Left colon (tissue), 2 donors: ENCODE measurements around the gene ROR1. TPM values are rescaled to one million over a fixed set of nuclear protein-coding genes. Genes with fewer than 3 reads are reported as not detected.

Source experiments
- ATAC-seq: fragments of 200-7000 bp; cut with Tn5 transposase; one replicate; pipeline ENCODE4 v1.9.1; 2020; ENCODE audit warnings: mild to moderate bottlenecking, moderate library complexity
- DNase-seq, 2 donors: peaks; one replicate each; pipeline ENCODE4 v3.0.0-alpha.2; 2020
- intact Hi-C, 2 donors: fragments of 100-400 bp; cut with DNase I in 1 of 2; cut with micrococcal nuclease in 1 of 2; formaldehyde crosslinking; loops; one replicate each; pipeline versions ENCODE4 v1.11.2 to v1.14.0; 2022; cut with DNase I, micrococcal nuclease
- total RNA-seq, 2 donors: library from RNA; stranded (reverse); fragmentation: NEBNext Ultra II Directional; extraction: Animal tissue kit (Norgen Biotek cat#: 25700); gene quantifications; one replicate each; pipeline ENCODE4 v1.2.1, GENCODE V29; 2021
- donor health status: DM: no; HTN: no; CAD: no.
- donor health status: DM: yes; HTN: yes; CAD: no.

The ROR1 gene
- total RNA-seq, 2 donors from 2014 or later = 5.1 to 7.1 TPM

DNA sequence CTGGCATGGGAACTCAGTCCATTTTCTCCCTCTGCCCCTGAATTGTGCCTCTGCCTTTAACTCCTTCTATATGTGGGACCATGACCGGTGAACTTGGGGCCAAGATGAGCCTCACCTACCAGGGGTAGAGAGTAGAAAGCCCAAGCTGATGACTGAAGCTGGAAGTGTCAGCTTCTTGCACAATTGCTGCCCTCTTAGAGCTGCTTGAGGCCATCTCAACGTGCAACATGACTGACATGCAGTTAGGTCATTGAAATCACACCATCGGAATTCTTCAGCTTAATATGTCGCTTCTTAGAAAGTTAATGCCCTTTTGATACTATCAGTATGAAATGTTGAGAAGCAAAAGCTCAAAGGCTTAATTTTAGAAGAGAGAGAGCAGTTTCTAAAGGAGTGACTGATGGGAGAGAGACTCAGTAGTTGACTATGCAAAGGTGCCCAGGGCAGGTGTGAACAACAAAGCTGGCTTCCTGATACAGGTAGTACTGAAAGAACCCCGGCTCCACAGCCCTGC is 340.3 kb downstream of the ROR1 start:
- ATAC-seq = no peak
- intact Hi-C loops = no loop called here
- DNase-seq = no peak

GRCh38 chr1:64116537-64116936 is 342.7 kb downstream of the ROR1 start:
- DNase-seq (no peak), ATAC-seq (no peak)
- intact Hi-C loops = no loop called here

- intact Hi-C loops = no loop called here
- ATAC-seq = no peak
- DNase-seq = no peak
Observed at GRCh38 chr1:64117492-64117891, 343.7 kb downstream of the ROR1 start.

DNA sequence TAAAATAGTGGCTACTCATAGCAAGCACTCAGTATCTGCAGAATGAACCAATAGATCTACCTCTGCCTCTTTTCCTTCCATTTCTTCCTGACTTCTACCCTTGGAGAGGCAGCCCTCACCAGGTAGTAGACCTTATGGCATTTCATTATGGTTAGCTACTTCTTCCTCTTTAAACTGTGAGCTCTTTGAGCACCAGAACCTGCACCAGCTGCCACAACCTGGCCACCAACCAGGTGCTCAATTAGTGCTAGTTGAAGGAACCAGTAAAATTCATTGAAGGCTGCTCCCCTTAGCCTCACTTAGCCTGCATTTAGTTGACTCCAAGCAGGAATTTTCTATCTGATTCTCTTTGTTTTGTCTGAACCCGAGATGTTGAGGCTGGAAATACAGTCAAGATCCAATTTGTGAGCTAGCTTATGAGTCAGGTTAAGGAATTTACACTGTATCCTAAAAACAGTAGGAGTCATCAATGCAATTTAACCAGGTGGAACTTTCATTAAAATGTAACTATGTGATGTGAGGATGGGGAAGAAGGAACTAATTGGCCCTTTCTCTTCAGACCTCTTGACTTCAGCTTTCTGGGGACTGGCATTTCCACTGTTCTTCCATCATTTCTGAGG is 348.1 kb downstream of the ROR1 start:
- intact Hi-C loops = no loop called here
- no peak for DNase-seq

GRCh38 chr1:64122588-64122987 is 348.8 kb downstream of the ROR1 start:
- DNase-seq = no peak
- ATAC-seq = no peak
- intact Hi-C loops = no loop called here

More for the DNA sequence above, 348.1 kb downstream of the ROR1 start:
- ATAC-seq = no peak

- intact Hi-C loops = no loop called here
- DNase-seq (no peak), ATAC-seq (no peak)
Observed at GRCh38 chr1:64124704-64125440, 351.1 kb downstream of the ROR1 start.

- DNase-seq (no peak), ATAC-seq (no peak)
- intact Hi-C loops = no loop called here
Observed at GRCh38 chr1:64126581-64126980, 352.8 kb downstream of the ROR1 start.

GRCh38 chr1:64127297-64127696 is 353.5 kb downstream of the ROR1 start:
- intact Hi-C loops = no loop called here
- no peak for ATAC-seq
- DNase-seq = no peak

GRCh38 chr1:64129701-64130100 is 355.9 kb downstream of the ROR1 start:
- intact Hi-C loops = loop anchor here in 1 of 2 donors (10.0 kb wide), 2 partner anchors 195 to 355 kb away; partner anchors contain the start of gene ROR1
- ATAC-seq (no peak), DNase-seq (no peak)

- intact Hi-C loops = loop anchor here in 1 of 2 donors (10.0 kb wide), 2 partner anchors 196 to 356 kb away; partner anchors contain the start of gene ROR1
- DNase-seq = no peak
- ATAC-seq = no peak
Observed at GRCh38 chr1:64131155-64131554, 357.3 kb downstream of the ROR1 start.

- intact Hi-C loops = loop anchor here in 1 of 2 donors (10.0 kb wide), 2 partner anchors 198 to 358 kb away; partner anchors contain the start of gene ROR1
- ATAC-seq (no peak), DNase-seq (no peak)
Observed at GRCh38 chr1:64133036-64133435, 359.2 kb downstream of the ROR1 start.

DNA sequence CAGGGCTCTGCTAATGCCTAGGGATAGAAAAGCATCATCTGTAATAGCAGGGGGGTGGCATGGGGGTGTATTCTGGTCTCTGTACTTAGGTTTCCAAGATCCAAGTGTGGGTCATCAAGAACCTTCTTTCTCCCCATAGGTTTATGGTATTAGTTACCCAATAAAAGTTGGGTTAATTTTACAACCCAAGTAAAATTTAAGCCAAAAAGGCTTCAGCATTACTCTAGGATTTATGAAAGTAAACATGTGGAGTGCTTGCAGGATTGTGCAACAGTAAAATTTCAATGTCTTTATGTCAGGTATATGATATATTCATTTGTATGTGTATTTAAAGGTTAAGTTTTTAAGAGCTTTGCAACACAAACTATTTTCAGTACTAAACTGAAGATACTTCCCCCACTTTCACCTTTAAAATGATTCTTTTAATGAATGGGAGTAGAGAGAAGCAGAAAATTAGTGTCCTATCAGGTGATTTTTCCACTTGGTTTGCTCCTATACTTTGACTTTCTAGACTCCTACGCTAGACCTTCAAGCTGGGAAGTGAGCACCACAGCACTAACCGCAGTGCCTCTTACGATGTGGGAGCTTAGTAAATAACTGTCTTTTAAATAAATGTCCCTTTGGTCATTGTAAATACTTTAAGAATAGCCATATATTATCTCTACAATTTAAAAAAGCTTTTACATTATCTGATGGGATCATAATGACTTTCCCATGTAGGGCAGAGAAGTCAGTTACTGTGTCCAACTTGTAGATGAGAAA is 361.8 kb downstream of the ROR1 start:
- intact Hi-C loops = loop anchor here in 1 of 2 donors (5.0 to 10.0 kb wide), 4 partner anchors 201 to 518 kb away; partner anchors contain the start of gene ROR1
- DNase-seq (no peak), ATAC-seq (no peak)

- ATAC-seq (no peak), DNase-seq (no peak)
- intact Hi-C loops = loop anchor here in 1 of 2 donors (5.0 to 10.0 kb wide), 4 partner anchors 201 to 519 kb away; partner anchors contain the start of gene ROR1
Observed at GRCh38 chr1:64136296-64136695, 362.5 kb downstream of the ROR1 start.

DNA sequence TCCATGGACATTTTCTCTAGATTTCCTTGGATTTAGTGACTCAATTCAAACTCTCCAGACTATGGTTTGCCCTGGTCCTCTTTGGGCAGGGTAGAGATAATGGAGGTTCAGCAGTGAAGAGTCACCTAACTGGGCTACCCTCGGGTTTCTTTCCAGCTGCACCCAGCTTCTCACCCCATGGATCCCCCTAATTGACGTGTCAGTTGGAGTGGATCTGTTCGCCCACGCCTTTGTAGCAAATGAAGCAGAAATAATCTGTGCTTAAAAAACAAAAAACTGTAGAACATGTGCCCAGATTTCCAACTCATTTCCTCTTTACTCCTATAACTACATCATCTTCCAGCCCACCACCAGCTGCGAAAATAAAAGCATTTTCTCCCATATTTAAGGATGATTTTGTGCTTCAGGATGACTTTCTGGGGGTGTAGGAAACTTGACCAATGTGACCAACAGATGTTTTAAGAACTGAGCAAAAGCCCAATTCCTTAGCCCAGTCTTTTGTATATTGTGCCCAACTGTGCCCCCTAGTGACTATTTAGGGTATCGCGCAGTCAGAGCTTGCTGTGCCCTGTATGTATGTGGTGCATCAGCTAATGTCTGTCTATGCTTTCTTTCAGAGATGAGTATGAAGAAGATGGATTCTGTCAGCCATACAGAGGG is 363.1 kb downstream of the ROR1 start:
- DNase-seq (peak; percentile 58 to 82), ATAC-seq (peak; percentile 81)
- intact Hi-C loops = loop anchor here in 1 of 2 donors (5.0 to 10.0 kb wide), 4 partner anchors 202 to 520 kb away; partner anchors contain the start of gene ROR1

GRCh38 chr1:64137412-64137803 is 363.6 kb downstream of the ROR1 start:
- intact Hi-C loops = loop anchor here in 1 of 2 donors (5.0 to 10.0 kb wide), 4 partner anchors 203 to 520 kb away; partner anchors contain the start of gene ROR1

GRCh38 chr1:64139877-64140276 is 366.1 kb downstream of the ROR1 start:
- intact Hi-C loops = loop anchor here in 1 of 2 donors (5.0 to 10.0 kb wide), 4 partner anchors 205 to 523 kb away; partner anchors contain the start of gene ROR1
- no peak for ATAC-seq
- no peak for DNase-seq

More at GRCh38 chr1:64137412-64137803, 363.6 kb downstream of the ROR1 start:
- ATAC-seq = no peak
- DNase-seq = no peak

- intact Hi-C loops = no loop called here
- no peak for DNase-seq
Observed at GRCh38 chr1:64140596-64140995, 366.8 kb downstream of the ROR1 start.

DNA sequence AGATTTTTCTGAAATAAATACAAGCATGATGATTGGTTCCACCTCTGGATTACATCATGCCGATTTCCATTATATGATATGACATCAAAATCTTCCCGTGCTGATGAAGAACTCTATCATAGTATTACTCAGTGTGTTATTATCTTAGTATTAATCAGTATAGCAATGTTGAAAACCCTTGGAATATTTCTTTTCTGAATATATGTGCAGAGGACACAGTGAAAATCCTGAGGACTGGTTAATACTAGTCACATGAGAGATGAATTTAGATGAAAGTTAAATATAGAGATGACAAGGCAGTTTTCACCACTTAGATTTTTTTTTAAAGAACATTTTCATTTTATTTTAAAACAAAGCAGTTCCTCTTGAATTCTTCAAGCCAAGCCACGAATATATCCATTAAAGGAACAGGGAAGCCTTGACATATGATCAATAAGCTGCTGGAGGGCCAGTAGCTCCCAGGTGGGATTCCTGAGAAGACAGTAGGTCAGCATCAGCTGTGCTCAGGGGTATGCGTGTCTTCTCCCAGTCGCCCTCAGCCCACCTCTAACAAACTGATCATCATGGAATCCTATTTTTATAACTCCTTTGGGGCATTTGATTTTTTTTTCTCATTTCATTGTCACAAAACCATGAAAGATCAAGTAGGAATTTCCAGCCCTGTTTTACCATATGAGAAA is 373.4 kb downstream of the ROR1 start:
- intact Hi-C loops = no loop called here
- DNase-seq (no peak), ATAC-seq (no peak)

More at GRCh38 chr1:64140596-64140995, 366.8 kb downstream of the ROR1 start:
- no peak for ATAC-seq
